HepG2 (cell line): ENCODE measurements around the gene CKB. TPM values are rescaled to one million over a fixed set of nuclear protein-coding genes. Genes with fewer than 3 reads are reported as not detected.

ENCODE experiments used
- ATAC-seq: fragments of 200-7000 bp; cut with Tn5 transposase; 3 replicates; pipeline ENCODE4 v1.9.1; 2020; ENCODE audit warnings: mild to moderate bottlenecking, moderate library complexity
- BruUV-seq: library from RNA; stranded (reverse); fragments of 400-500 nt; replicated peaks from 2 replicates; lab custom pipeline; 2021; lab: Mats Ljungman, UMichigan
- CTCF ChIA-PET: fragments of 300-600 bp; formaldehyde crosslinking; extraction: SDS; loops from one replicate; lab custom pipeline; 2021; ENCODE audit warnings: low total read pairs, inconsistent platforms, low intra/inter-chr PET ratio; lab: Yijun Ruan, JAX
- POLR2A ChIA-PET: fragments of 350-600 bp; sonication (Branson Sonifier 250); formaldehyde crosslinking; loops from one replicate; lab custom pipeline; 2020; ENCODE audit warnings: antibody characterized with exemption, inconsistent platforms; lab: Yijun Ruan, JAX
- DNase-seq: peaks from one replicate; pipeline ENCODE4 v3.0.0-alpha.2; 2015; ENCODE audit warnings: low spot score
- FAIRE-seq: peaks from 3 replicates; lab custom pipeline; 2011; peaks lifted over from hg19 to GRCh38; lab: Jason Lieb, UNC
- H2AFZ ChIP-seq: one replicate; pipeline ENCODE4 v1.6.1; 2011; ENCODE audit warnings: low read length, inconsistent platforms
- H3K27ac ChIP-seq: fragments of 300-600 bp; 3 replicates; pipeline ENCODE4 v1.8.0; 2011; ENCODE audit warnings: mixed run types, mild to moderate bottlenecking, mixed read lengths, low read length, inconsistent platforms; ENCODE audit not compliant: insufficient read depth; ENCODE audit errors: extremely low read length
- H3K27me3 ChIP-seq, 2 experiments: fragments of 200-600 bp in 1 of 2; 2 replicates in 1 of 2; 3 replicates in 1 of 2; pipeline versions ENCODE4 v1.6.0 to v1.8.0; 2011; ENCODE audit warnings: low read length in 2 of 2, mild to moderate bottlenecking in 2 of 2, moderate library complexity in 2 of 2, inconsistent platforms in 1 of 2; ENCODE audit not compliant: insufficient read depth in 2 of 2, control insufficient read depth in 1 of 2
- H3K36me3 ChIP-seq, 2 experiments: fragments of 200-600 bp in 1 of 2; replicated peaks in 1 of 2; 2 replicates in 1 of 2; 3 replicates in 1 of 2; pipeline versions ENCODE4 v1.5.1 to v1.8.0; 2011; ENCODE audit warnings: low read length in 2 of 2, inconsistent platforms in 1 of 2; ENCODE audit not compliant: insufficient read depth in 2 of 2, control insufficient read depth in 1 of 2
- H3K4me1 ChIP-seq: 2 replicates; pipeline ENCODE4 v1.5.1; 2012; ENCODE audit warnings: low read length, inconsistent platforms; ENCODE audit not compliant: insufficient read depth
- H3K4me2 ChIP-seq: 2 replicates; pipeline ENCODE4 v1.6.0; 2011; ENCODE audit warnings: low read depth, low read length, inconsistent platforms
- H3K4me3 ChIP-seq, 3 experiments: fragments of 200-600 bp in 1 of 3; sonication (generic), shearing (Covaris generic) in 1 of 3; replicated peaks in 1 of 3; 2 replicates each; pipeline ENCODE4 v1.5.1; 2011 to 2016; ENCODE audit warnings: low read length in 3 of 3, inconsistent platforms in 2 of 3, low read depth in 2 of 3, mild to moderate bottlenecking in 2 of 3, control low read depth in 1 of 3, mixed read lengths in 1 of 3; ENCODE audit not compliant: insufficient read depth in 1 of 3
- H3K79me2 ChIP-seq: one replicate; pipeline ENCODE4 v1.6.1; 2011; ENCODE audit warnings: low read length, inconsistent platforms; ENCODE audit not compliant: insufficient read depth
- H3K9ac ChIP-seq: 2 replicates; pipeline ENCODE4 v1.6.0; 2011; ENCODE audit warnings: mild to moderate bottlenecking, low read depth, low read length, inconsistent platforms; ENCODE audit not compliant: insufficient read depth
- H3K9me3 ChIP-seq: 2 replicates; pipeline ENCODE4 v1.5.1; 2012; ENCODE audit warnings: mild to moderate bottlenecking, low read length
- H4K20me1 ChIP-seq: 2 replicates; pipeline ENCODE4 v1.6.0; 2011; ENCODE audit warnings: inconsistent platforms, mild to moderate bottlenecking, low read length, moderate library complexity; ENCODE audit not compliant: insufficient read depth
- TCF12 ChIP-seq, 2 experiments: fragments of 450-650 bp in 1 of 2; sonication (generic) in 1 of 2; formaldehyde crosslinking in 1 of 2; IDR thresholded peaks; 2 replicates each; pipeline versions ENCODE4 v1.6.1 to v1.8.0; 2017 to 2022; ENCODE audit warnings: antibody characterized with exemption in 1 of 2, mild to moderate bottlenecking in 1 of 2, missing genetic modification reagents in 1 of 2, moderate library complexity in 1 of 2
- WGBS: methylation state at CpG from one replicate; pipeline ENCODE4 v1.1.6; 2017; ENCODE audit warnings: low lambda C conversion rate; 5-methylcytosine and 5-hydroxymethylcytosine counted together
- in situ Hi-C: cut with HindIII; loops from 2 replicates; pipeline ENCODE4 v1.10.0; 2017; ENCODE audit warnings: low pct_unique_long_range_greater_than_20kb; ENCODE audit not compliant: extremely low pct_ligation_motif_present
- intact Hi-C: fragments of 100-400 bp; cut with micrococcal nuclease; formaldehyde crosslinking; loops from one replicate; pipeline ENCODE4 v1.10.0; 2022; ENCODE audit not compliant: unreplicated experiment
- polyA plus RNA-seq, 8 experiments: library from polyadenylated mRNA; depleted of rRNA in 3 of 8; stranded (reverse) in 7 of 8; unstranded in 1 of 8; fragments of >200 nt; fragmentation: Illumina TruSeq in 4 of 8; extraction: Trizol in 4 of 8; gene quantifications; 2 replicates each; pipeline versions ENCODE4 v1.2.1 to v1.2.3, GENCODE V29; 2011 to 2016; ENCODE audit warnings: low read depth in 4 of 8, missing spikeins in 1 of 8, mixed read lengths in 1 of 8; ENCODE audit not compliant: insufficient read depth in 1 of 8
- total RNA-seq, 5 experiments: library from RNA; depleted of rRNA; stranded (reverse); fragments of >200 nt; fragmentation: Illumina TruSeq; extraction: Trizol; gene quantifications; 2 replicates each; pipeline ENCODE4 v1.2.3, GENCODE V29; 2016; ENCODE audit warnings: low read depth in 1 of 5
- TF ChIP-seq, protein P1 (sequence below): sonication (generic); formaldehyde crosslinking; IDR thresholded peaks from 2 replicates; pipeline ENCODE4 v1.4.0; 2020; ENCODE audit warnings: missing genetic modification reagents

CKB gene
- total and polyA plus RNA-seq, 2 of the 13 experiments (the other 11 are each of a cell fraction or from before 2014, with no cell fraction given) = 82.3 to 217 TPM

DNA sequence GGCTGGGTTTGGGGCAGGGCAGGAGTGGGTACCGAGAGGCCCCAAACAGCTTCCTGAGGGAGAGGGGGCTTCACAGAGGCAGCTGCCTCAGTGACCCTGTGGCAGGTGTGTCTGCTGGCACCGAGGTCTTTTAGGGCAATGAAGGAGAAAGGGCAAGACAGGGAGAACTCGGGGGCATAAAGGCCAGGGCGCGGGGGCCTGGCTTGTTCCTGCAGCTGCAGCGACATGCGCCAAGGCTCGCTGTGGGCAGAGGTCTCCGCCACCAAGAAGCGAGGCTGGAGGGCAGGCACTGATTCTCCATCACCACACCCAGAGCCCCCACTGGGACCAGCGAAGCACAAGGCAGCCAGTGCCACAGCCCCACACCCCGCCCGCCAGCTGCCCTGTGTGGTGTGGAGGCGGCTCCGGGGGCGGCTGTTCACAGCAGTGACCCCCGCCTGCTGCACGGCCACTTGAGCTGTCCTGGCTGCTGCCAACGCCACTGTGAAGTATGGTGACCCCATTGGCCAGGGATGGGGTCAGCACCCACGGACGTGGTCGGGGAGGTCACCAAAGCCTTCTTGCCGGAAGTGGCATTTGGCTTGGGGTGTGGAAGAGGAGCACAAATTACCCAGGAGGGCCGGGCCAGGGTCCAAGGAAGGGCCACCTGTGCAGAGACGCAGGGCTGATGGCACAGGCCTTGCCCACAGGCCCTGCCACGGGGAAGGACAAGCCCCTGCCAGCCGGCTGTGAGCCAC, 23.5 kb upstream of the CKB start:
- POLR2A ChIA-PET = interaction anchor here (1.3 kb wide), 1 partner anchor 18 kb away, joined by 4 read pairs; no protein-coding TSS in a partner anchor
- intact Hi-C loops = loop anchor here (1.0 kb wide), 2 partner anchors 28 to 46 kb away; no protein-coding TSS in a partner anchor
- no peak for FAIRE-seq
- CTCF ChIA-PET = interaction anchor here (0.7 to 2.8 kb wide), 3 partner anchors 27 to 50 kb away, joined by 3 to 38 read pairs (median 31); no protein-coding TSS in a partner anchor
- DNase-seq = no peak
- H3K4me3 ChIP-seq = no peak overlapping the region
- 72% methylated on average over 21 of the region's 27 CpGs for whole genome bisulfite sequencing
- H3K79me2 ChIP-seq = no peaks in the 10 kb centered on the region
- no peak for ATAC-seq
- H3K36me3 ChIP-seq = no peaks in the 10 kb centered on the region
- peaks cover 49% of the 10 kb centered on the region for H3K4me1 ChIP-seq
- in situ Hi-C loops = loop anchor here (5.0 kb wide), 1 partner anchor 44 kb away; no protein-coding TSS in a partner anchor
- no peak overlapping the region for H2AFZ ChIP-seq
- H3K9me3 ChIP-seq = no peaks in the 10 kb centered on the region
- no peaks in the 10 kb centered on the region for H4K20me1 ChIP-seq
- TF ChIP-seq TCF12 (IDR thresholded peaks at IDR 0.05) = no peak
- TF ChIP-seq TCF12 (CRISPR knock-in tag; IDR thresholded peaks at IDR 0.05) = no peak
- TF ChIP-seq, protein P1, sequence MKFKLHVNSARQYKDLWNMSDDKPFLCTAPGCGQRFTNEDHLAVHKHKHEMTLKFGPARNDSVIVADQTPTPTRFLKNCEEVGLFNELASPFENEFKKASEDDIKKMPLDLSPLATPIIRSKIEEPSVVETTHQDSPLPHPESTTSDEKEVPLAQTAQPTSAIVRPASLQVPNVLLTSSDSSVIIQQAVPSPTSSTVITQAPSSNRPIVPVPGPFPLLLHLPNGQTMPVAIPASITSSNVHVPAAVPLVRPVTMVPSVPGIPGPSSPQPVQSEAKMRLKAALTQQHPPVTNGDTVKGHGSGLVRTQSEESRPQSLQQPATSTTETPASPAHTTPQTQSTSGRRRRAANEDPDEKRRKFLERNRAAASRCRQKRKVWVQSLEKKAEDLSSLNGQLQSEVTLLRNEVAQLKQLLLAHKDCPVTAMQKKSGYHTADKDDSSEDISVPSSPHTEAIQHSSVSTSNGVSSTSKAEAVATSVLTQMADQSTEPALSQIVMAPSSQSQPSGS (CRISPR knock-in tag) = no peak
- H3K27ac ChIP-seq = no peak overlapping the region
- H3K27me3 ChIP-seq = peaks cover 2 to 13% of the 10 kb centered on the region in 2 experiments; a peak in 2 of 5 replicates
- BruUV-seq = no TSS peak
- H3K4me2 ChIP-seq = no peak overlapping the region
- H3K9ac ChIP-seq = no peak overlapping the region
